Neural cell (in vitro differentiated cells): Measurements from ENCODE around the gene PAX8.

Experiments
- EP300 ChIP-seq: fragments of 450-650 bp; conservative IDR thresholded peaks from 2 replicates; pipeline ENCODE4 v1.6.1; 2014; ENCODE audit warnings: antibody characterized with exemption, mild to moderate bottlenecking, moderate library complexity; ENCODE audit not compliant: poor library complexity, severe bottlenecking
- POLR2AphosphoS5 ChIP-seq: IDR thresholded peaks from 2 replicates; pipeline ENCODE4 v1.6.1; 2012
- RAD21 ChIP-seq: fragments of 450-650 bp; conservative IDR thresholded peaks from 2 replicates; pipeline ENCODE4 v1.6.1; 2014; ENCODE audit warnings: antibody characterized with exemption, mild to moderate bottlenecking, moderate library complexity
- TF ChIP-seq, protein P1 (sequence below): fragments of 450-650 bp; IDR thresholded peaks from 2 replicates; pipeline ENCODE4 v1.5.1; 2014; ENCODE audit warnings: antibody characterized with exemption, mild to moderate bottlenecking, moderate library complexity; ENCODE audit not compliant: poor library complexity, severe bottlenecking
- TF ChIP-seq, protein P2 (sequence below): IDR thresholded peaks from 2 replicates; pipeline ENCODE4 v1.6.1; 2012; ENCODE audit warnings: borderline replicate concordance

DNA sequence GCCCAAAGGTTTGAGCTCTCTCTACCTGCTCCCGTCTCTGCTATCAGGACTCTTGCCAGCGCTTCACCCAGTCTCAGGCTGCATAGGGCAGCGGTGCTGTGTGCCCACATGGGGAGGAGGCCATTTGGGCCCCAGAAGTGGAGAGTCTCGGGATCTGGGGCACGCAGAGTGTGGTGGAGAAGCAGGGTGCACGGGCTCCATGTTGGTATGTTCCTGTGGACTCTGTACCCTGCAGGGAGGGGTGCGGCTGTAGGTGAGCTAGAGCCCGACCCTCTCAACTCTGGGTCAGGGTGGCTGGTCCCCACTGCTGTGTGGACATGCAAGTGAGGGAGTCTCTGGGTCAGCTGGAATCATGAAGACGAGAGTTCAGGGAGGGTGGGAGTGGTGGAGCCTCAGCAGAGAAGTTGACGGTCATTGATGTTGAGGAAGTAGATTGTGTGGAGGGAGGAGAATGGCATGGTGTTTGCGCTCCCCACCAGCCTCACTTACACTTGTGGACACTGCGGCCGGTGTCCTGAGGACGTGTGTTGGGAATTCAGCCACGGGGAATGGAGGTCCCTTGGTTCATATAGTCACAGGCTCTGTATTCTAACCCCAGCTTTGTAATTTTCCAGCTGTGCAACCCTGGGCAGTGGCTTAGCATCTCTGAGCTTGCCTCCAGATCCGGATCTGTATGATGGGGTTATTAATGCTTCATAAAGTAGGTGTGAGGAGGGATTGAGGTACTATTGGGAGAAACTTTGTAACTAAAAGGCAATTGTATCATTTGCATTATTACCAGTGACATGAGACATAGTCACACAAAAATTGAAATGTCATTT lies 105.8 kb downstream of the PAX8 start:
- TF ChIP-seq, protein P1, sequence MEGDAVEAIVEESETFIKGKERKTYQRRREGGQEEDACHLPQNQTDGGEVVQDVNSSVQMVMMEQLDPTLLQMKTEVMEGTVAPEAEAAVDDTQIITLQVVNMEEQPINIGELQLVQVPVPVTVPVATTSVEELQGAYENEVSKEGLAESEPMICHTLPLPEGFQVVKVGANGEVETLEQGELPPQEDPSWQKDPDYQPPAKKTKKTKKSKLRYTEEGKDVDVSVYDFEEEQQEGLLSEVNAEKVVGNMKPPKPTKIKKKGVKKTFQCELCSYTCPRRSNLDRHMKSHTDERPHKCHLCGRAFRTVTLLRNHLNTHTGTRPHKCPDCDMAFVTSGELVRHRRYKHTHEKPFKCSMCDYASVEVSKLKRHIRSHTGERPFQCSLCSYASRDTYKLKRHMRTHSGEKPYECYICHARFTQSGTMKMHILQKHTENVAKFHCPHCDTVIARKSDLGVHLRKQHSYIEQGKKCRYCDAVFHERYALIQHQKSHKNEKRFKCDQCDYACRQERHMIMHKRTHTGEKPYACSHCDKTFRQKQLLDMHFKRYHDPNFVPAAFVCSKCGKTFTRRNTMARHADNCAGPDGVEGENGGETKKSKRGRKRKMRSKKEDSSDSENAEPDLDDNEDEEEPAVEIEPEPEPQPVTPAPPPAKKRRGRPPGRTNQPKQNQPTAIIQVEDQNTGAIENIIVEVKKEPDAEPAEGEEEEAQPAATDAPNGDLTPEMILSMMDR = no peak
- TF ChIP-seq RAD21 = no peak
- no peak for TF ChIP-seq EP300
- TF ChIP-seq POLR2AphosphoS5 = no peak
- TF ChIP-seq, protein P2, sequence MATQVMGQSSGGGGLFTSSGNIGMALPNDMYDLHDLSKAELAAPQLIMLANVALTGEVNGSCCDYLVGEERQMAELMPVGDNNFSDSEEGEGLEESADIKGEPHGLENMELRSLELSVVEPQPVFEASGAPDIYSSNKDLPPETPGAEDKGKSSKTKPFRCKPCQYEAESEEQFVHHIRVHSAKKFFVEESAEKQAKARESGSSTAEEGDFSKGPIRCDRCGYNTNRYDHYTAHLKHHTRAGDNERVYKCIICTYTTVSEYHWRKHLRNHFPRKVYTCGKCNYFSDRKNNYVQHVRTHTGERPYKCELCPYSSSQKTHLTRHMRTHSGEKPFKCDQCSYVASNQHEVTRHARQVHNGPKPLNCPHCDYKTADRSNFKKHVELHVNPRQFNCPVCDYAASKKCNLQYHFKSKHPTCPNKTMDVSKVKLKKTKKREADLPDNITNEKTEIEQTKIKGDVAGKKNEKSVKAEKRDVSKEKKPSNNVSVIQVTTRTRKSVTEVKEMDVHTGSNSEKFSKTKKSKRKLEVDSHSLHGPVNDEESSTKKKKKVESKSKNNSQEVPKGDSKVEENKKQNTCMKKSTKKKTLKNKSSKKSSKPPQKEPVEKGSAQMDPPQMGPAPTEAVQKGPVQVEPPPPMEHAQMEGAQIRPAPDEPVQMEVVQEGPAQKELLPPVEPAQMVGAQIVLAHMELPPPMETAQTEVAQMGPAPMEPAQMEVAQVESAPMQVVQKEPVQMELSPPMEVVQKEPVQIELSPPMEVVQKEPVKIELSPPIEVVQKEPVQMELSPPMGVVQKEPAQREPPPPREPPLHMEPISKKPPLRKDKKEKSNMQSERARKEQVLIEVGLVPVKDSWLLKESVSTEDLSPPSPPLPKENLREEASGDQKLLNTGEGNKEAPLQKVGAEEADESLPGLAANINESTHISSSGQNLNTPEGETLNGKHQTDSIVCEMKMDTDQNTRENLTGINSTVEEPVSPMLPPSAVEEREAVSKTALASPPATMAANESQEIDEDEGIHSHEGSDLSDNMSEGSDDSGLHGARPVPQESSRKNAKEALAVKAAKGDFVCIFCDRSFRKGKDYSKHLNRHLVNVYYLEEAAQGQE = no peak
